ENCODE measurements around the gene TECPR2. TPM values are rescaled to one million over a fixed set of nuclear protein-coding genes. Genes with fewer than 3 reads are reported as not detected.
A peak's percentile ranks its signal among the peaks of the same experiment; 100 is the strongest.
"Not testable (repeated sequence)": the region's sequence is repeated elsewhere in the genome, so short reads cannot be mapped to it uniquely, and the experiment has no call there.

TECPR2 gene
- total RNA-seq, 1 donor from 2014 or later = 19.4 TPM

DNA sequence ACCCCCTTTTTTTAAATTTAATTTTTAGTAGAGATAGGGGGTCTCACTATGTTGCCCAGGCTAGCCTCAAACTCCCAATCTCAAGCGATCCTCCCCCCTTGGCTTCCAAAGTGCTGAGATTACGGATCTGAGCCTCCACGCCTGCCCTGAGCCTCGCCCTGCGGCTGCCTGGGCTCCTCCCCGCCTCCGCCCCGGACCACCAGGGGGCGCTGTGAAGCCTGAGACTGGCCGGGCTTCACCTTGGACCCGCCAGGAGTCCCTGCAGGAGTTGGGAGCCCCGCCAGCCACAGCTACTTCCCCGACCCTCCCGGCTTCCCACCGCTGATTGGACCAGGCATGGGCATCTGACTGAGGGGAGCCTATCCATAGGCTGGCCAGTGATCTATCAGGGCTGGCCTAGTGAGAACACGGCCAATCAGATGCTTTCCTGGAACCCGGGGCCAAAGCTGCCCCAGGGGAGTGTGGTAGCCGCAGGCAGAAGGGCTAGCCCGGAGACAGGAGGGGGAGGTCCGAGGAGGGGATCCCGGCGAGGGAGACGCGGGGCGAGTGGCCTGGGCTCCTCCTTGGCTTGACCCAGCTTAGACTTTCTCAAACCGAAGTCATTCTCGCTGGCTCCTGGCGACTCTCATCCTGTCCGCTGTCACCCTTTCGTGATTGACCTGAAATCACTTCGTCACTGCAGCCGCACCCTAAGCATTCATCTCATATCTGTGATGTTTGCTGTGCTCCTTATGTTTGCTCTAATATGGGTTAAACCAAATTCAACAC, 161.9 kb downstream of the TECPR2 start:
- DNase-seq (ENCODE audit: missing footprints) (peak; percentile 99), ATAC-seq (peak; percentile 98)
- intact Hi-C loops (cut with DNase I) = loop anchor here (1.0 to 5.0 kb wide), 2 partner anchors 69 to 168 kb away; no protein-coding TSS in a partner anchor

DNA sequence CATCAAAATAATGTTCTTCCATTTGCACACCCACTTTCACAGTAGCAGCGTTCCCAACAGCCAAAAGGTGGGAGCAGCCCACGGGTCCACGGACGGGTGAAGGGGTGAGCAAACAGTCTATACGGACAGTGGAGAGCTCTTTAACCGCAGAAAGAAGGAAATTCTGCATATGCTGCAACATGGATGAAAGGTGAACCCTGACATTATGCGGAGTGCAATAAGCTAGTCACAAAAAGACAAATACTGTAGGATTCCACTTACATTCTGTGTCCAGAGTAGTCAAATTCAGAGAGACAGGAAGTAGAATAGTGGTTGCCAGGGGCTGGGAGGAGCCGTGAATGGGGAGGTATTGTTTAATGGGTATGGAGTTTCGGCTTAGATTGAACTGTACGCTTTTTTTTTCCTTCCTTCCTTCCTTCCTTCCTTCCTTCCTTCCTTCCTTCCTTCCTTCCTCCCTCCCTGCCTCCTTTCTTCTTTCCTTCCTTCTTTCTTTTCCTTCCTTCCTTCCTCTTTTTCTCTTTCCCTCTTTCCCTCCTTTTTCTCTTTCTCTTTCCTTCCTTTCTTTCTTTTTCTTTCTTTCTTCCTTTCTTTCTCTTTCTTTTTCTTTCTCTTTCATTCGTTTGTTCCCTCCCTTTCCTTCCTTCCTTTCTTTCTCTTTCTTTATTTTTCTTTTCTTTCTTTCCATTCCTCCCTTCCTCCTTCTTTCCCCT, 162.6 kb downstream of the TECPR2 start:
- intact Hi-C loops (cut with DNase I) = no loop called here
- no peak for DNase-seq (ENCODE audit: missing footprints)
- peak; percentile 41 for ATAC-seq

DNA sequence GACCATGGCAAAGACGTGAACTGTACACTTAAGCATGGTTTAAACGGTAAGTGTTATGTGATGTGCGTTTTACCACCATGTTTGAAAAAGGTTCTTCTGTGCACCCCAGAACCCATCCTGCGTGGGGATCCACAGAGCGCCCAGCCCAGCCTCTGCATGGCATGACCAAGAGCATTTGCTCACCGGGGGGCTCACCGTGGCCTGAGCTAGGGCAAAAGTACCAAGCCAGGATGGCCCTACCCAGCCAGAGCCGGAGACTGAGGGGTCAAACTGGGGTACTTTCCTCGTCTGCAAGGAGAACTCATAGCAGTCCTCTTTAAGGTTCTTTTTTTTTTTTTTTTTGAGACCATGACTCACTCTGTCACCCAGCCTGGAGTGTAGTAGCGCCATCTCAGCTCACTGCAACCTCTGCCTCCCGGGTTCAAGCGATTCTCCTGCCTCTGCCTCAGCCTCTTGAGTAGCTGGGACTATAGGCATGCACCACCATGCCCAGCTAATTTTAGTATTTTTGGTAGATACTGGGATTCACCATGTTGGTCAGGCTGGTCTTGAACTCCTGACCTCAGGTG, 163.3 kb downstream of the TECPR2 start:
- no peak for ATAC-seq
- intact Hi-C loops (cut with DNase I) = no loop called here
- no peak for DNase-seq (ENCODE audit: missing footprints)

DNA sequence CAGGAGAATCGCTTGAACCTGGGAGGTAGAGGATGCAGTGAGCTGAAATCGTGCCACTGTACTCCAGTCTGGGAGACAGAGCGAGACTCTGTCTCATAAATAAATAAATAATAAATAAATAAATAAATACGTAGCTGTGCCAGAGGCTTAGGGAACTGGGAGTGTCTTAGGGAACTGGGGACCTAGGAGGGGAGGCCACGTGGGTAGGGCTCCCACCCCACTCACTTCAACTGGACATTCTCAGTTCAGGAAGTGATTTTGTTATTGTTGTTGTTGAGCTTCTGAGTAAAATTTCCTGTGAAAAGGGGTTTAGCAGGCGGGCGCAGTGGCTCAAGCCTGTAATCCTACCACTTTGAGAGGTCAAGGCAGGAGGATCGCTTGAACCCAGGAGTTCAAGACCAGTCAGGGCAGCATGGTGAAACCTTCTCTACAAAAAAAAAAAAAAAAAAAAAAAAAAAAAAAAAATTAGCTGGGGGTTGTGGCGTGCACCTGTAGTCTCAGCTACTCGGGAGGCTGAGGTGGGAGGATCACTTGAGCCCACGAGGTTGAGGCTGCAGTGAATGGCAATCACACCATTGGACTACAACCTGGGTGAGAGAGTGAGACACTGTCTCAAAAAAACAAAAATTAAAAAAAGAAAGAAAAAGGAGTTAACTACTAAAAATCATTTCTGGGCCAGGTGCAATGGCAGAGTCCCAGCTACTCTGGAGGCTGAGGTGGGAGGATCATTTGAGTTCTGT, 165.9 kb downstream of the TECPR2 start:
- DNase-seq (ENCODE audit: missing footprints) (no peak), ATAC-seq (no peak)
- intact Hi-C loops (cut with DNase I) = no loop called here

DNA sequence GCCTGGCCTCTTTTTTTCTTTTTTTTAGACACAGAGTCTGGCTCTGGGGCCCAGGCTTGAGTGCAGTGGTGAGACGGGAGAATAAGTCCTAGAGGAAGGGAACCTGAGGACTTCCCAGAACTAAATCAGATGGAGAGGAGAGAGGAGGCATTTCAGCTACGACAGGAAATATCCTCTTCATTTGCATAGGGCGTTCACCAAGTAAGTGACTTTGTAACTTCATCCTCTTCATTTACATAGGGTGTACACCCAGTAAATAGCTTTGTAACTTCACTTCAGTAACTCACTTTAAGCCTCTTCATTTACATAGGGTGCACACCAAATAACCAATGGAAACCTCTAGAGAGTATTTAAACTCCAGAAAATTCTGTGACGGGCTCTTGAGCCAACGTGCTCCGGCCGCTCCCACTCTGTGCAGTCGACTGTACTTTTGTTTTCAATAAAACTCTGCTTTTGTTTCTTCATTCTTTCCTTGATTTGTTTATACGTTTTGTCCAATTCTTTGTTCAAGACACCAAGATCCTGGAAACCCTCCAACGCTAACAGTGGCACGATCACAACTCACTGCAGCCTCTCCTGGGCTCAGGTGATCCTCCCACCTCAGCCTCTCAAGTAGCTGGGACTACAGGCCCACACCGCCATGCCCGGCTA, 168.2 kb downstream of the TECPR2 start:
- no peak for ATAC-seq
- intact Hi-C loops (cut with DNase I) = no loop called here
- no peak for DNase-seq (ENCODE audit: missing footprints)

DNA sequence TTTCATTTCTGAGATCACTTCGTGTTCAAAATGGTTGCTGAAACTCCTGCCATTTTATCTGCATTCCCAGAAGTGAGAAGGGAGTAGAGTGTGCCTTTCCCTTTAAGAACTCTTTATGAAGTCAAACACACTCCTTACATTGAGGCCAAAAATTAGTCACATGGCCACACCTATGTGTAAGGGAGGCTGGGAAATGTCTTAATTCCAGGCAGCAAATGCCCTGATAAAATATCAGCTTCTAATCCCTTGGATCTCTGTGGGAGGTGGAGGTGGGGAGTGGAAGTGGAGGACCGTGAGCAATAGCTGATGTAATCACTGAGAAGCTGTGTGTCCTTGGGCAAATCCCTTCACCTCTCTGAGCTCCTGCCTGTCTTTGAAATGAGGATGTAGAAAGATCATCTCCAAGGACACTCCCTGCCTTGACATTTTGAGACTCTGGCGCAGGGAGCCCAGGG, 169.5 kb downstream of the TECPR2 start:
- no peak for ATAC-seq
- intact Hi-C loops (cut with DNase I) = no loop called here
- DNase-seq (ENCODE audit: missing footprints) = no peak

DNA sequence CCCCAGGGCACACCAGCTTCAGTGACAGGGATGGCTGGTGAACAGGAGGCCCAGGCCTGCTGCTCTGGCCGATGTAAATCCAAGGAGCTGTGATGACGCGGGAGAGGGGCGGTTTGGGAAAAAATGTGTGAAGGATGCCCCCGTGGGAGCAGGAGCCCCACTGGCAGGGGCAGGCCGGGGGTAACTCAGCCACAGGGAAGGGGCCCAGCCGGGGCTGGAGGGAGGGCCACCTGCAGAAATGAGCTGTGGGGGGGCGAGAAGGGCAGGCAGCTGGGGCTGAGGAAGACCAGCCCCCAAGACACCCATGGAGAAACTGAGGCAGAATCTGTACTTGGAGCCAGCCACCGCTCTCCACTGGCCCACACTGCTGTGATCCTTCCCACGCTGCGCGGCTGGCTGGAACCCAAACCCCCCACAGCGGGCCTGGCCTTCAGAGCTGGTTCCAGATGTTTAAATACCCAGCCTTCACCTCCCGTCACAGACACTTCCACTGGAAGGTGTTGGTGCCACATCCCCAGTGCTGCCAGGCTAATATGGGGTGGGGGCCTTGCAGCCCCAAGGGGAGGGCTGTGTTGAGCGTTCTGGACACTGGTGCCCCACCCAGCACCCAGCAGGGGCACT, 175.3 kb downstream of the TECPR2 start:
- intact Hi-C loops (cut with DNase I) = no loop called here
- no peak for ATAC-seq
- no peak for DNase-seq (ENCODE audit: missing footprints)

DNA sequence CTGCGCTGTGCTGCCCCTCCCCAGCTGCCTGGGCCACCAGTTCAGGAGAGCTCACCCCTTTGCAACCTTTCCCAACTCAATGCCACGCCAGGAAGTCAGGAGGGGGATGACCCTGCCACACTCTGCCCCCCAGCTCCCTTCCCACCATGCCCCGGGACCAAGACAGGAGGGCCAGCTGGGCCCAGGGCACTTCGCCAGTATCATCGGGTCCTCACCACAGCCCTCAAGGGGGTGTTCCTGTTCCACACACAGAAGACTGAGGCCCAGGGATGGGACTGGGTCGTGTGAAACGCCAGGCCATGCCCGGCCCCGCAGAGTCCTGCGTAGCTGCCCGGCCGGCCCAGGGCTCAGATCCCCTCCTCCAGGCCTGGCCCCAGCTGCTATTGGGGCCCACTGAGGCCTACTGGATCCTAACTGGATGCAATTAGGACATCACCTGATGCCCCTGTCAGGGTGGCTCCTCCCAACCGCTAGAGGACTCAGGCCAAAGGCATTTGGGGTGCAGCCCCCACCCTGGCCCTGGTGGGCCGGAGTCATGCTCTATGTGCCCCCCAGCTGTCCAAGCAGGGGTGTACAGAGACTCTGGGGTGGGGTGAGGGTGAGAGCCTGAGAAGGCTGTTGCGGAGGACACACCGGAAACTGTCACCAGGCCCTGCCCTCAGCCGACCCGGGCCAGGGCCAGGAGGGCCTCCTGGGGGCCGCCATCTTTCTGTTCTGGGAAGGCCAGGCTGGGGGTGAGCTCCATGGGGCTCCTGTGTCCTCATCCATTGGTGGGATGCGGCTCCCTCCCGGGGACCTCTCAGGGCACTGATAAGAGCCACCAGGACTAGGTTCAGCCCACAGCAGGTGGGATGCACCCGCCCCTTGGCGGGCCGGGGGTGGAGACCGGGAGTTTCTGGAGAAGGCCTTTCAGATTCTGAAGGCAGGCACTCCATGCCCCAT, 176.1 kb downstream of the TECPR2 start:
- ATAC-seq = no peak
- DNase-seq (ENCODE audit: missing footprints) = no peak
- intact Hi-C loops (cut with DNase I) = no loop called here

DNA sequence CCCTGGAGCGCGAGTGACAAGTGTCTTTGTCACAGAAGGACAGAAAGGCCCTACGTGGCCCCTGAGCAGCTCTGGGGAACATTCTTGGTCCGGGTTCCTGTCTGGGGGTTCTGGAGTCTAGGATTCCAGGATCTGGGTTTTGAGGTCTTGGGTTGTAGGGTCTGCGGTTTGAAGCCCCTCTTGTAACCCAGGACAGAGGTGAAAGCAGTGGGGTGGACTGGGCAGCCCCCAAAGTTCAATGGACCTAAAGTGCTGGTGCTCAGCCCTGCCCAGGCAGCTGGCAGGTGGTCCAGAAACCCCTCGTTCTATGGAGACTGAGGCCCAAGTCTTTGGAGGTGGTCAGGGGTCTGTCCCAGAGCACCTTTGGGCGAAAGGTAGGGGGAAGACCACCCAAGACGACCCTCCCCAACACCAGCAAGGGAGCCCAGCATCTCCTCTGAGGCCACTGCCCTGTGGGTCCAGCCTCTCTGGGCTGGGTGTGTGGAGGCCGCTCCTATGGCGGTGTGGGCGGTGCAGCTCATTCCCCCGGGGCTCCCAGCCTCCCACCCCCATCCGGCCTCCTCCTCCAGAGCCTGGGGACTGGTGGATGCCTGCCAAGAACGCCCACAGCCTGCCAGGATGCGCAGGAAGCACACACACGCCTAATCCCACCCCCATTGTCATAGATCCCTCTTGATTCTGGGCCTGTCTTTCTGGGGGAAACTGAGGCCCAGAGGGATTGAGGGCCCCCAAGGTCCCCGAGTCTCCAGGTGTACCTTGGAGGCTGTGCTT, 177.0 kb downstream of the TECPR2 start:
- ATAC-seq (peak; percentile 18), DNase-seq (ENCODE audit: missing footprints) (no peak)
- intact Hi-C loops (cut with DNase I) = no loop called here

DNA sequence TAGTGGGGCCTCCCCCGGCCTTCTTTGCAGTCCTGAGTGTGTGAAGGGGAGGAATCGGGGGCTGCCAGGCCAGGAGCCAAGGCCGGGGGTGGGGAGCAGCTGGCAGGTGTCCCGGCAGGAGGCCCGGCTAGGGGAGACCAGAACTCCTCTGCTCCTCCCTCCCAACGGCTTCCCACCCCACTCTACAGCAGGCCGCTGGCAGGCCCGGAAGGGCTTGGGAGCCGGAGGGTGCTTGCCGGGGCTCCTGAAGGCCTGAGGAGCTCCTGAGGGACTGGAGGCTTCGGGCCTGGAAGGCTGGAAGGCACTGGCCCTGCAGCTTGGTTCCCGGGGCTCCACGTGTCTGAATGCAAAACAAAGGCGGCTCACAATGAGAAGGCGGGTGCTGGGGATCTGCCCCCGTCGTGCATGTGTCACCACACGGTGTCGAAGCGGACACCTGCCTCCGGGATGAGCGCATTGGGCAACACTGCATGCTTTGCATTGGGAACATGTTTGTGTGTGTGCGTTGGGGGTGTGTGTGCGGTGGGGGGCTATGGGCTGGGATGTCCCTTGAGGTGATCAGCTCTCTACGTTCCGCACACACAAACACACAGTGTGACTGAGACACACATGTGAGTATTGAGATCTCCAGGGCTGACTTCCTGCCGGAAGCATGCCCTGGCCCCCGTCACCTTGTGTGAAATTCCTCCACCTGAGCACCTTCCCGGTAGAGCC, 177.7 kb downstream of the TECPR2 start:
- DNase-seq (ENCODE audit: missing footprints) (no peak), ATAC-seq (no peak)
- intact Hi-C loops (cut with DNase I) = no loop called here

DNA sequence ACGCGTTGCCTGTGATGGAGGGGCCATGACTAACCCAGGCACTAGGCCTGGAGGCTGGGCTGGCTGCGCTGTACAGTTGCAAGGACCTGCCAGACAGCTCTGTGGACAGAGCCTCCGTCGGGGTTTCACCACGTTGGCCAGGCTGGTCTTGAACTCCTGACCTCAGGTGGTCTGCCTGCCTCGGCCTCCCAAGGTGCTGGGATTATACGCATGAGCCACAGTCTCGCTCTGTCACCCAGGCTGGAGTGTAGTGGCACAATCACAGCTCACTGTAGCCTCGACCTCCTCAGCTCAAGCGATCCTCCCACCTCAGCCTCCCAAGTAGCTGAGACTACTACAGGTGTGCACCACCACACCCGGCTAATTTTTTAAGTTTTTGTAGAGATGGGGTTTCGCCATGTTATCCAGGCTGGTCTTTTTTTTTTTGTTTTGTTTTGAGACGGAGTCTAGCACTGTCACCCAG, 178.3 kb downstream of the TECPR2 start:
- DNase-seq (ENCODE audit: missing footprints); ATAC-seq; intact Hi-C loops (cut with DNase I): not testable (repeated sequence)

DNA sequence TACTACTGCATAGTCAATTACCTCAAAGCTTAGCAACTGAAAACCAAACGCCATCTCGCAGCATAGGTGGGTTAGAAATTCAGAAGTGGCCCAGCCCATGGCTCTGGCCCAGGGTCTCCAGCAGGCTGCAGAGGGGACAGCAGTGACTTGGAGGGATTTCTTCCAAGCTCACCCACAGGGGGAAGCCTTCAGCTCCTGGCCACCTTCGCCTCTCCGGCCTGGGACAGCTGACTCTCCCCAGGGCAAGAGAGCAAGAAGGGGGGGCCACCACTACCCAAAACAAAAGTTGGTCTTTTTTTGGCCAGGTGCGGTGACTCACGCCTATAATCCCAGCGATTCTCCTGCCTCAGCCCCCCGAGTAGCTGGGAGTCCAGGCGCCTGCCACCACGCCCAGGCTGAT, 179.0 kb downstream of the TECPR2 start:
- intact Hi-C loops (cut with DNase I) = no loop called here
- no peak for DNase-seq (ENCODE audit: missing footprints)
- no peak for ATAC-seq

DNA sequence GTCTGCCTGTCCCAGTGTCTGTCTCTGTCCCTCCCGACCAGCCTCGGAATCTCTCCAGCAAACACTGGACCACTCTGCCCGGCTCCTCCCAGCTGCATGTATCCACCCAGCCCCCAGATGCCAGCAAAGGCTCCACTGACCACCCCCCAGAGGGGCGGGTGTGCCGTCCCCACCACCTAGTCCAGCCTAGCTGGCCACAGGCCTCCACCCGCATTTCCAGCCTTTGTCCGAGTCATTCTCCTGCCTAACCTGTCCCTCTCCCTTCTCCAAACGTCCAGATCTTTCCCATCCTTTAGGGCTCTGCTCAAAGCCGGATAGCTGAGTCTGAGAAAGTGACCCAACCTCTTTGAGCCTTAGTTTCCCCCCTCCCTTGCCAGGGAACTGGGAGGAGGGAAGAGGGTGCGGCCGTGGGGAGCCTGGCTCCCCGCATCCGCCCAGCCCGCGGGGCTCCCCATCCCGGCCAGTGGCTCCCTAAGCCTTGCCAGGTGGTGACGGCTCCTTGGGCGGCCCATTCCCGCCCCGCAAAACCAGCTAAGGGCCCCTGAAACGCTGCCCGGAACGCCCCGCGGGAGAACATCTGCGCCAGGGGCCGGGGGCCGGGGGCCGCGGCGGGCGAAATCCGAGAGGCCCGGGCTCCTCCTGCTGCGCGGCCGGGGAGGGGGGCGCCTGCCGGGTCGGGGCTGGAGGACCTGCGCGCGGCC, 181.5 kb downstream of the TECPR2 start:
- DNase-seq (ENCODE audit: missing footprints) = no peak
- intact Hi-C loops (cut with DNase I) = no loop called here
- no peak for ATAC-seq

DNA sequence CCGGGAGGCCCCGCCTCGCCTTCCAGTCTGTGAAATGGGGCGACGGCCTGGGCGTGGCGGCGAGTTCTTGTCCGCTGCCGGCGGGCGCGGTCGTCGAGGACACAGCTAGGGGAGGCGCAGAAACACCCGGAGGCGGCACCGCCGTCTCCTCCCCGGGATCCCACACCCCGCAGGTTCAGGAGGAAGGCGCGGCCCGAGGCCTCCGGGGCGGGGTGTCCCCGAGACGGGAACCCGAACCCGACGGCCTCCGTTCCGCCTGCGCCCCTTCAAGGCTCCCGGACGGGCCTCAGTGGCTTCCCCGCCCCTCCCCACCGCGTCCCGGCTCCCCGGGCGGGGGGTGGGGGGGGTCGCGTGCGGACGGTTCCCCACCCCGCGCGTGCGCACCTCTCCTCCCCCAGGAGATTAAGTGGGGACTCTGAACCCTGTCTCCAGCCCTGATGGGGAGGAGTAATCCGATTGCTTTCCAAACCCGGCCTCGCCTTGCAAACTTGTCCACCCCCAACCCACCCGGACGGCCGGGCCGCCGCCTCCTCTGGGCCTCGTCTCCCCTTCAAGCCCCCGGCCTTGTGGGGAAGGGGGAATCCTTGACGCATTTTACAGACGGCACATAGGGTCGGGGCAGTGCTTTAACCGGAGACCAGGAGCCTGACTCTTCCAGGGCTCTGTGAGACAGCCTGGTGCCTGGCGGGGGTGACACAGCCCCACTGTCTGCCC, 182.2 kb downstream of the TECPR2 start:
- peak; percentile 27 for ATAC-seq
- intact Hi-C loops (cut with DNase I) = no loop called here
- DNase-seq (ENCODE audit: missing footprints) = no peak

Data from Right ventricle myocardium inferior (tissue), 1 donor.